ENCODE data around the gene PDLIM3.

- TF ChIP-seq CTCF (IDR thresholded peaks at IDR 0.05; ENCODE audit: low read depth, low read length) (no peak), POLR2A (IDR thresholded peaks at IDR 0.05; ENCODE audit: extremely low read depth, insufficient read length) (no peak), MAX (IDR thresholded peaks at IDR 0.05; ENCODE audit: low read depth, low read length) (no peak), MYC (IDR thresholded peaks at IDR 0.05; ENCODE audit: low read depth, low read length) (no peak)
Observed at GRCh38 chr4:185512516-185512915, 22.8 kb downstream of the PDLIM3 start.

Measured in NB4 (cell line).